DND-41 (cell line): ENCODE measurements around the gene SAG.

Experiments
- ATAC-seq: fragments of 200-7000 bp; cut with Tn5 transposase; 3 replicates; pipeline ENCODE4 v1.9.1; 2021; ENCODE audit warnings: low read depth; ENCODE audit not compliant: insufficient read depth
- DNase-seq: peaks from one replicate; pipeline ENCODE4 v3.0.0-alpha.2; 2020
- H2AFZ ChIP-seq: 2 replicates; pipeline ENCODE4 v1.6.0; 2012; ENCODE audit warnings: low read depth, low read length
- H3K27ac ChIP-seq: 2 replicates; pipeline ENCODE4 v1.5.1; 2012; ENCODE audit warnings: low read length, inconsistent platforms
- H3K27me3 ChIP-seq: fragments of 200-600 bp; sonication (generic); 2 replicates; pipeline ENCODE4 v1.6.0; 2012; ENCODE audit warnings: low read length, mild to moderate bottlenecking, inconsistent platforms; ENCODE audit not compliant: insufficient read depth, poor library complexity
- H3K36me3 ChIP-seq: 2 replicates; pipeline ENCODE4 v1.5.1; 2012; ENCODE audit warnings: low read length, inconsistent platforms; ENCODE audit not compliant: insufficient read depth
- H3K4me1 ChIP-seq: 2 replicates; pipeline ENCODE4 v1.5.1; 2012; ENCODE audit warnings: mild to moderate bottlenecking, low read length; ENCODE audit not compliant: insufficient read depth
- H3K4me2 ChIP-seq: 2 replicates; pipeline ENCODE4 v1.6.0; 2012; ENCODE audit warnings: mild to moderate bottlenecking, moderate library complexity, low read length, inconsistent platforms; ENCODE audit not compliant: insufficient read depth
- H3K4me3 ChIP-seq, 2 experiments: fragments of 200-600 bp in 1 of 2; shearing (Covaris generic) in 1 of 2; 2 replicates each; pipeline ENCODE4 v1.5.1; 2012 to 2016; ENCODE audit warnings: inconsistent platforms in 2 of 2, low read length in 2 of 2, mild to moderate bottlenecking in 2 of 2, low read depth in 1 of 2, moderate library complexity in 1 of 2
- H3K79me2 ChIP-seq: 2 replicates; pipeline ENCODE4 v1.6.0; 2012; ENCODE audit warnings: low read length, inconsistent platforms; ENCODE audit not compliant: insufficient read depth
- H3K9ac ChIP-seq: 2 replicates; pipeline ENCODE4 v1.6.0; 2012; ENCODE audit warnings: low read depth, mild to moderate bottlenecking, inconsistent platforms, low read length, moderate library complexity
- H3K9me3 ChIP-seq: 2 replicates; pipeline ENCODE4 v1.5.1; 2012; ENCODE audit warnings: low read length, moderate library complexity, mild to moderate bottlenecking, inconsistent platforms; ENCODE audit not compliant: insufficient read depth, severe bottlenecking
- H4K20me1 ChIP-seq: 2 replicates; pipeline ENCODE4 v1.6.0; 2012; ENCODE audit warnings: low read length; ENCODE audit not compliant: insufficient read depth
- EZH2 ChIP-seq: IDR thresholded peaks from 3 replicates; pipeline ENCODE4 v1.6.1; 2012; ENCODE audit warnings: borderline replicate concordance, low read depth, mild to moderate bottlenecking, moderate library complexity, low read length, inconsistent platforms; ENCODE audit not compliant: severe bottlenecking
- TF ChIP-seq, protein P1 (sequence below): IDR thresholded peaks from 2 replicates; pipeline ENCODE4 v1.5.1; 2012; ENCODE audit warnings: borderline replicate concordance, low read length, moderate library complexity, mild to moderate bottlenecking; ENCODE audit not compliant: poor library complexity, severe bottlenecking; ENCODE audit errors: extremely low read depth

Gene SAG

DNA sequence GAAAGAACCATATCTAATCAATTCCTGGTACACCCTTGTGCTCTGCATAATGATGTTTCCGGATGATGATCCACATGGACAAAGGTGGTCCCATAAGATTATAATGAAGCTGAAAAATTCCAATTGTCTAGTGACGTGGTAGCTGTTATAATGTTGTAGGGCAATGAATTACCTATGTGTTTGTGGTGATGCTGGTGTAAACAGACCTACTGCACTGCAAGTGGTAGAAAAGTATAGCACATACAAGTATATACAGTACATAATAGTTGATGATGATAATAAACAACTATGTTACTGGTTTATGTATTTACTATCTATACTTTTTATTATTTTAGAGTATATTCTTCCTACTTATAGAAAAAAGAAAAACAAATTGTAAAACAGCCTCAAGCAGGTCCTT lies 55.1 kb downstream of the SAG start:
- no peaks in the 10 kb centered on the region for H3K27me3 ChIP-seq
- DNase-seq, result no peak
- ATAC-seq, result no peak
- H3K9me3 ChIP-seq, result no peaks in the 10 kb centered on the region
- H3K79me2 ChIP-seq, result peaks cover 38% of the 10 kb centered on the region
- no peak overlapping the region for H2AFZ ChIP-seq
- peaks cover 14% of the 10 kb centered on the region; the same call in 1 of the 2 replicates for H4K20me1 ChIP-seq
- peaks cover 5% of the 10 kb centered on the region; the same call in 1 of the 2 replicates for H3K36me3 ChIP-seq
- H3K4me3 ChIP-seq, result no peak overlapping the region
- H3K4me2 ChIP-seq, result no peak overlapping the region
- H3K9ac ChIP-seq, result no peak overlapping the region
- no peak overlapping the region for H3K27ac ChIP-seq
- TF ChIP-seq, protein P1, sequence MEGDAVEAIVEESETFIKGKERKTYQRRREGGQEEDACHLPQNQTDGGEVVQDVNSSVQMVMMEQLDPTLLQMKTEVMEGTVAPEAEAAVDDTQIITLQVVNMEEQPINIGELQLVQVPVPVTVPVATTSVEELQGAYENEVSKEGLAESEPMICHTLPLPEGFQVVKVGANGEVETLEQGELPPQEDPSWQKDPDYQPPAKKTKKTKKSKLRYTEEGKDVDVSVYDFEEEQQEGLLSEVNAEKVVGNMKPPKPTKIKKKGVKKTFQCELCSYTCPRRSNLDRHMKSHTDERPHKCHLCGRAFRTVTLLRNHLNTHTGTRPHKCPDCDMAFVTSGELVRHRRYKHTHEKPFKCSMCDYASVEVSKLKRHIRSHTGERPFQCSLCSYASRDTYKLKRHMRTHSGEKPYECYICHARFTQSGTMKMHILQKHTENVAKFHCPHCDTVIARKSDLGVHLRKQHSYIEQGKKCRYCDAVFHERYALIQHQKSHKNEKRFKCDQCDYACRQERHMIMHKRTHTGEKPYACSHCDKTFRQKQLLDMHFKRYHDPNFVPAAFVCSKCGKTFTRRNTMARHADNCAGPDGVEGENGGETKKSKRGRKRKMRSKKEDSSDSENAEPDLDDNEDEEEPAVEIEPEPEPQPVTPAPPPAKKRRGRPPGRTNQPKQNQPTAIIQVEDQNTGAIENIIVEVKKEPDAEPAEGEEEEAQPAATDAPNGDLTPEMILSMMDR, result no peak
- no peak for TF ChIP-seq EZH2
- peaks cover 4% of the 10 kb centered on the region; the same call in 1 of the 2 replicates for H3K4me1 ChIP-seq

DNA sequence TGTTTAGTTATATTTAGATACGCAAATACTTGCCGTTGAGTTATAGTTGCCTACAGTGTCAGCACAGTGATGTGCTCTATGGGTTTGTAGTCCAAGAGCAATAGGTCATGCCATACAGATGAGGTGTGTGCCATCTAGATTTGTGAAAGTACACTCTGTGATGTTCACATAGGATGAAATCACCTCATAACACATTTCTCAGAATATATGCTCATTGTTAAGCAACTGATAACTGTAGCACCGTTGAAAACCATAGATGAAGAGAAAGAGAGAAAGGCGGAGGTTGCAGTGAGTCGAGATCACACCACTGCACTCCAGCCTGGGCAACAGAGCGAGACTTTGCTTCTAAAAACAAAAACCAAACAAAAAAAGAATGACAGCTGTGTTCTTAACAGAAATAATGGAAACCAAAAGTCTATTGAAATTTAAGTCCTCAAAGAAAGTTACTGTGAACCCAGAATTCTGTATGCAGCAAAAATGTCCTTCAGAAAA lies 56.2 kb downstream of the SAG start:
- H3K36me3 ChIP-seq, result peaks cover 5% of the 10 kb centered on the region; the same call in 1 of the 2 replicates
- no peak overlapping the region for H3K4me3 ChIP-seq
- H3K27me3 ChIP-seq, result no peaks in the 10 kb centered on the region
- no peak overlapping the region for H3K27ac ChIP-seq
- H3K4me2 ChIP-seq, result no peak overlapping the region
- H2AFZ ChIP-seq, result no peak overlapping the region
- no peak for TF ChIP-seq EZH2
- TF ChIP-seq, protein P1, result no peak
- ATAC-seq (no peak), DNase-seq (no peak)
- peaks cover 14% of the 10 kb centered on the region; the same call in 1 of the 2 replicates for H4K20me1 ChIP-seq
- 0 out of 2 replicates have a peak, but pooled peaks cover 4% of the 10 kb centered on the region for H3K4me1 ChIP-seq
- no peak overlapping the region for H3K9ac ChIP-seq
- H3K79me2 ChIP-seq, result peaks cover 30% of the 10 kb centered on the region
- H3K9me3 ChIP-seq, result no peaks in the 10 kb centered on the region

DNA sequence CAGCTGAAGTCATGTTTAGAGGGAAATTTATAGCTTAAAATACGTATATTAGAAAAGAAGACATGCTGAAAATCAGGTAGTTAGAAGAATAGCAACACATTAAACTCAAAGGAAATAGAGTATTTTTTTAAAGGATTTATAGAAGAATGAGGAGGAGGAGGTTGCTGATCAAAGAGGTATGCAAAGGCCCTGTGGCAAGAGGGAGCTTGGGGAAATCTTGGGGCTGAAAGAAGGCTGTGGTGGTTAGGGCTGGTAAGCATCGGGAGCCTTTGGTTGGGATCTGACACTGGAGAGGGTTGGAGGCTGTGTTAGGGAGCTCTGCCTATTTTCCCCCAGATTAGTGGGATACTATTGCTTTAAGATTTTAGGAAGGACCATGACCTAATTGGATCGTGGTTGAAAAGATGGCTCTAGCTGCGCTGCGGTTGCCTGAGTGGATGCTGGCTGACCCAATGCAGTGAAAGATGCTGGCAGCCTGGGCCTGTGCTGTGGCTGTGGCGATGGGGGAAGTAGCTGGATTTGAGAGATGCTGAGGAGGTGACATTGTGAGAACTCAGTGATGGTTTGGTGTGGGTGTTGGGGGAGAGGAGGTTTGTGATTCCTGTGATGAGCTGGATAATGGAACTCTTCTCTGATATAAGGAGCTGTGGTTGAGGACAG lies 58.4 kb downstream of the SAG start:
- Histone ChIP-seq H4K20me1 (peaks cover 16% of the 10 kb centered on the region; the same call in 1 of the 2 replicates), H3K9me3 (no peaks in the 10 kb centered on the region), H3K27ac (no peak overlapping the region), H3K36me3 (peaks cover 5% of the 10 kb centered on the region; the same call in 1 of the 2 replicates), H3K4me1 (no peaks in the 10 kb centered on the region), H3K27me3 (no peaks in the 10 kb centered on the region), H3K4me3 (no peak overlapping the region), H3K79me2 (peaks cover 23% of the 10 kb centered on the region; the same call in 1 of the 2 replicates), H2AFZ (no peak overlapping the region), H3K9ac (no peak overlapping the region), H3K4me2 (no peak overlapping the region)
- no peak for ATAC-seq
- DNase-seq, result no peak
- TF ChIP-seq EZH2, result no peak
- TF ChIP-seq, protein P1, result no peak
